K562 (cell line): ENCODE results near the gene RFNG. TPM values are rescaled to one million over a fixed set of nuclear protein-coding genes. Genes with fewer than 3 reads are reported as not detected.

Experiments used
- ATF7 ChIP-seq: fragments of 450-650 bp; IDR thresholded peaks from 2 replicates; pipeline ENCODE4 v1.7.1; 2014; ENCODE audit warnings: mild to moderate bottlenecking, moderate library complexity
- CREM ChIP-seq: IDR thresholded peaks from 2 replicates; pipeline ENCODE4 v1.6.1; 2014; ENCODE audit warnings: antibody characterized with exemption, low read depth
- ELF4 ChIP-seq: fragments of 450-650 bp; formaldehyde crosslinking; IDR thresholded peaks from 2 replicates; pipeline ENCODE4 v1.4.0; 2022; ENCODE audit warnings: missing genetic modification characterization
- FOXP4 ChIP-seq: sonication (generic); formaldehyde crosslinking; IDR thresholded peaks from 2 replicates; pipeline ENCODE4 v1.8.0; 2022; ENCODE audit warnings: mild to moderate bottlenecking, missing genetic modification reagents, borderline replicate concordance
- GABPB2 ChIP-seq: fragments of 250-450 bp; sonication (Bioruptor Pico); conservative IDR thresholded peaks from 2 replicates; pipeline ENCODE4 v1.5.1; 2021; ENCODE audit warnings: mild to moderate bottlenecking
- KLF10 ChIP-seq: fragments of 250-450 bp; sonication (Bioruptor Pico); IDR thresholded peaks from 2 replicates; pipeline ENCODE4 v1.6.1; 2021; ENCODE audit warnings: matching md5 sums
- MGA ChIP-seq: fragments of 450-650 bp; IDR thresholded peaks from 2 replicates; pipeline ENCODE4 v1.6.1; 2016; ENCODE audit warnings: mild to moderate bottlenecking, moderate library complexity
- NCOA2 ChIP-seq, 2 experiments: fragments of 450-650 bp; IDR thresholded peaks; 2 replicates each; pipeline ENCODE4 v1.6.1; 2018; ENCODE audit warnings: mild to moderate bottlenecking in 2 of 2, moderate library complexity in 1 of 2; ENCODE audit not compliant: partially characterized antibody in 2 of 2
- PYGO2 ChIP-seq: fragments of 450-650 bp; IDR thresholded peaks from 2 replicates; pipeline ENCODE4 v1.6.1; 2016; ENCODE audit warnings: mild to moderate bottlenecking, missing genetic modification characterization, moderate library complexity, missing compliant biosample characterization
- RNF2 ChIP-seq: sonication (generic); IDR thresholded peaks from 2 replicates; pipeline ENCODE4 v1.6.1; 2016
- SIRT6 ChIP-seq: IDR thresholded peaks from one replicate; pipeline ENCODE4 v1.6.1; 2012; ENCODE audit warnings: low read depth, mild to moderate bottlenecking, control low read depth, inconsistent platforms, low read length, moderate library complexity
- SOX6 ChIP-seq: fragments of 450-650 bp; IDR thresholded peaks from 2 replicates; pipeline ENCODE4 v1.6.1; 2014; ENCODE audit warnings: mild to moderate bottlenecking
- SRF ChIP-seq, 2 experiments: fragments of 250-450, 450-650 bp in 1 of 2; sonication (Bioruptor Pico) in 1 of 2; sonication (generic) in 1 of 2; formaldehyde crosslinking; IDR thresholded peaks; 2 replicates each; pipeline versions ENCODE4 v1.5.0 to v1.5.1; 2020 to 2022; ENCODE audit warnings: mild to moderate bottlenecking in 1 of 2, missing genetic modification reagents in 1 of 2
- TCF7 ChIP-seq: sonication (generic); IDR thresholded peaks from 2 replicates; pipeline ENCODE4 v1.6.1; 2016; ENCODE audit warnings: antibody characterized with exemption, borderline replicate concordance
- WHSC1 ChIP-seq: IDR thresholded peaks from one replicate; pipeline ENCODE4 v1.6.1; 2012; ENCODE audit warnings: low read length, control low read depth, inconsistent platforms
- polyA plus RNA-seq, 8 experiments: library from polyadenylated mRNA; depleted of rRNA in 4 of 8; stranded (reverse) in 5 of 8; unstranded in 3 of 8; fragments of >200 nt; fragmentation: Nextera tagmentation in 2 of 8; fragmentation: Illumina TruSeq in 1 of 8; extraction: Ambion mirVana in 2 of 8; extraction: Trizol in 1 of 8; gene quantifications; 2 replicates each; pipeline versions ENCODE4 v1.2.1 to v1.2.3, GENCODE V29; 2011 to 2014; ENCODE audit warnings: inconsistent platforms in 1 of 8, missing spikeins in 1 of 8
- total RNA-seq, 7 experiments: library from RNA; depleted of rRNA in 6 of 7; stranded (reverse); fragments of >200 nt in 6 of 7; fragmentation: Illumina TruSeq in 2 of 7; extraction: Trizol in 2 of 7; gene quantifications; 2 replicates each; pipeline versions ENCODE4 v1.2.1 to v1.2.3, GENCODE V29; 2011 to 2021; ENCODE audit warnings: low replicate concordance in 1 of 7

The RFNG gene
- total and polyA plus RNA-seq, 9 of the 15 experiments (the other 6 are each of a cell fraction or from before 2014, with no cell fraction given): 0.32 to 32.8 (median 9.5) TPM

GRCh38 chr17:82037092-82037888 lies 14.3 kb downstream of the RFNG start, which contains the start of gene DCXR (continued):
- peak; percentile 80 for TF ChIP-seq MGA
- no peak for TF ChIP-seq GABPB2 (CRISPR knock-in tag)
- TF ChIP-seq ATF7: peak; percentile 84
- no peak for TF ChIP-seq NCOA2 (IDR thresholded peaks at IDR 0.05; ENCODE audit: partially characterized antibody in 2 of 2)
- TF ChIP-seq PYGO2: no peak
- TF ChIP-seq RNF2: peak; percentile 71
- TF ChIP-seq ELF4 (CRISPR knock-in tag): 0 out of 2 replicates have a peak, but pooled peaks have one; percentile 30
- peak; percentile 64 for TF ChIP-seq SOX6
- no peak for TF ChIP-seq WHSC1
- peak in 1 of 2 experiments; percentile 66; a peak in 1 of 4 replicates for TF ChIP-seq SRF (CRISPR knock-in tag; IDR thresholded peaks at IDR 0.05)
- no peak for TF ChIP-seq SIRT6
- TF ChIP-seq KLF10: no peak
- TF ChIP-seq TCF7: no peak
- TF ChIP-seq FOXP4 (CRISPR knock-in tag): no peak; the same call in 1 of the 2 replicates
- peak; percentile 61; the same call in 1 of the 2 replicates for TF ChIP-seq CREM
